Fibroblast of skin of left biceps (primary cell): ENCODE data around the gene GNB1L.

Experiments used
- DNase-seq, 2 experiments: peaks; one replicate each; pipeline ENCODE4 v3.0.0-alpha.2; 2013; ENCODE audit warnings: low read depth in 2 of 2

Gene GNB1L

DNA sequence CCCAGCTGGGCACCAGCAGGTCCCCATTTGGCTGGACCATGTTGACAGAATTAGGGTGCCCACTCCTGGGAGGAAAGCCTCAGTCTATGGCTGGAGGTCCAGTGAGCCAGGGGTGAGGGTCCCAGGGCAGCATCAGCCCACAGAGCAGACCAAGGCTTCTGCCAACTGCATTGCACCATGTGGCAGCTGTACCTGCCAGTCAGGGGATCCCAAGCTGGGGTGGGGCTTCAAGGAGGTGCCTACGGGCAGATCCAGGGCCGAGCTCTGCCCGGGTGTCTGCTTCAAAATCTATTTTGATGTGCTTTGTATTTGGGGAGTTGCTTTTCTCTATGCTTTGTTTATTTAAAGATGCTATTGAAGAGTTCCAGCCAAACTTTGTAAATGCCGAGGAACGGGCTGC is 120.9 kb downstream of the GNB1L start:
- DNase-seq: no peak
